Calu3 (cell line): ENCODE results near the gene MAP3K15. TPM values are rescaled to one million over a fixed set of nuclear protein-coding genes. Genes with fewer than 3 reads are reported as not detected.
"Not testable (repeated sequence)": the region's sequence is repeated elsewhere in the genome, so short reads cannot be mapped to it uniquely, and the experiment has no call there.

Experiments used
- BruUV-seq: library from RNA; stranded (reverse); fragments of 400-500 nt; replicated peaks from 2 replicates; lab custom pipeline; 2021; lab: Mats Ljungman, UMichigan
- CTCF ChIA-PET: fragments of 300-600 bp; sonication (Branson Sonifier 250); formaldehyde crosslinking; loops from one replicate; lab custom pipeline; 2022; ENCODE audit warnings: antibody characterized with exemption; lab: Charles Lee
- DNase-seq: peaks from one replicate; pipeline ENCODE4 v3.0.0; 2022
- H3K27ac Mint-ChIP-seq: one replicate; pipeline ENCODE4 v1.8.0; 2022; ENCODE audit warnings: mixed read lengths; ENCODE audit not compliant: unreplicated experiment
- H3K27me3 Mint-ChIP-seq: one replicate; pipeline ENCODE4 v1.8.0; 2022; ENCODE audit warnings: mixed read lengths; ENCODE audit not compliant: unreplicated experiment
- H3K36me3 Mint-ChIP-seq: one replicate; pipeline ENCODE4 v1.8.0; 2022; ENCODE audit warnings: mild to moderate bottlenecking, moderate library complexity, mixed read lengths; ENCODE audit not compliant: insufficient read depth, unreplicated experiment
- H3K4me1 Mint-ChIP-seq: one replicate; pipeline ENCODE4 v1.8.0; 2022; ENCODE audit warnings: mild to moderate bottlenecking, low read depth, mixed read lengths; ENCODE audit not compliant: unreplicated experiment
- H3K4me3 Mint-ChIP-seq: one replicate; pipeline ENCODE4 v1.8.0; 2022; ENCODE audit warnings: mild to moderate bottlenecking, low read depth, moderate library complexity, mixed read lengths; ENCODE audit not compliant: unreplicated experiment
- H3K9me3 Mint-ChIP-seq: one replicate; pipeline ENCODE4 v1.8.0; 2022; ENCODE audit warnings: low read depth, mixed read lengths; ENCODE audit not compliant: unreplicated experiment
- CTCF ChIP-seq: fragments of 200-600 bp; IDR thresholded peaks from one replicate; pipeline ENCODE4 v1.8.0; 2022; ENCODE audit warnings: antibody characterized with exemption; ENCODE audit not compliant: unreplicated experiment
- intact Hi-C: fragments of 100-400 bp; cut with micrococcal nuclease; formaldehyde crosslinking; loops from one replicate; pipeline ENCODE4 v1.10.0; 2022; ENCODE audit not compliant: unreplicated experiment
- total RNA-seq: library from RNA; stranded (reverse); gene quantifications from 2 replicates; pipeline ENCODE4 v1.2.3, GENCODE V29; 2022

MAP3K15 gene
- total RNA-seq, 1 experiment from 2014 or later = 4.8 TPM

- Mint-ChIP-seq H3K4me3 (peak overlapping the region; percentile 80), H3K36me3 (peaks cover 9% of the 10 kb centered on the region), H3K9me3 (no peaks in the 10 kb centered on the region), H3K27ac (no peak overlapping the region), H3K4me1 (no peaks in the 10 kb centered on the region), H3K27me3 (peaks cover 21% of the 10 kb centered on the region)
- peak; percentile 54 for TF ChIP-seq CTCF
- CTCF ChIA-PET = interaction anchor here (1.8 kb wide), 1 partner anchor 133 kb away, joined by 8 read pairs; no protein-coding TSS in a partner anchor
- DNase-seq = no peak
- intact Hi-C loops = loop anchor here (5.0 kb wide), 1 partner anchor 133 kb away; no protein-coding TSS in a partner anchor
- BruUV-seq = no TSS peak
These were observed 352 bp upstream of the MAP3K15 start for GRCh38 chrX:19515615-19516105.

GRCh38 chrX:19513383-19513782 lies 1.9 kb downstream of the MAP3K15 start:
- CTCF ChIA-PET = interaction anchor here (1.3 kb wide), 1 partner anchor 141 kb away, joined by 3 read pairs; no protein-coding TSS in a partner anchor
- no peak for TF ChIP-seq CTCF
- intact Hi-C loops = no loop called here
- Mint-ChIP-seq H3K4me1 (no peaks in the 10 kb centered on the region), H3K9me3 (peaks cover 3% of the 10 kb centered on the region), H3K4me3 (no peak overlapping the region), H3K36me3 (peaks cover 9% of the 10 kb centered on the region), H3K27ac (no peak overlapping the region), H3K27me3 (peaks cover 10% of the 10 kb centered on the region)
- no TSS peak for BruUV-seq
- DNase-seq = no peak

- H3K4me3 Mint-ChIP-seq = no peak overlapping the region
- H3K27ac Mint-ChIP-seq = no peak overlapping the region
- H3K36me3 Mint-ChIP-seq = peaks cover 9% of the 10 kb centered on the region
- intact Hi-C loops = no loop called here
- no peak for TF ChIP-seq CTCF
- no peak for DNase-seq
- H3K4me1 Mint-ChIP-seq = no peaks in the 10 kb centered on the region
- BruUV-seq = no TSS peak
- peaks cover 6% of the 10 kb centered on the region for H3K27me3 Mint-ChIP-seq
- peaks cover 3% of the 10 kb centered on the region for H3K9me3 Mint-ChIP-seq
- CTCF ChIA-PET = interaction anchor here (0.7 to 1.3 kb wide), 2 partner anchors 10 to 141 kb away, joined by 3 read pairs; no protein-coding TSS in a partner anchor
These were observed 2.3 kb downstream of the MAP3K15 start for GRCh38 chrX:19512961-19513360.

GRCh38 chrX:19512359-19512758 lies 2.9 kb downstream of the MAP3K15 start:
- no peaks in the 10 kb centered on the region for H3K4me1 Mint-ChIP-seq
- intact Hi-C loops = no loop called here
- H3K4me3 Mint-ChIP-seq = no peak overlapping the region
- CTCF ChIA-PET = interaction anchor here (0.7 kb wide), 1 partner anchor 11 kb away, joined by 3 read pairs; no protein-coding TSS in a partner anchor
- no peaks in the 10 kb centered on the region for H3K27me3 Mint-ChIP-seq
- H3K27ac Mint-ChIP-seq = no peak overlapping the region
- TF ChIP-seq CTCF = no peak
- H3K9me3 Mint-ChIP-seq = peaks cover 3% of the 10 kb centered on the region
- no peak for DNase-seq
- H3K36me3 Mint-ChIP-seq = peaks cover 9% of the 10 kb centered on the region
- no TSS peak for BruUV-seq

GRCh38 chrX:19511796-19512195 lies 3.5 kb downstream of the MAP3K15 start:
- H3K27ac Mint-ChIP-seq, intact Hi-C loops, H3K9me3 Mint-ChIP-seq, H3K36me3 Mint-ChIP-seq, DNase-seq, H3K4me1 Mint-ChIP-seq, CTCF ChIA-PET, H3K27me3 Mint-ChIP-seq, H3K4me3 Mint-ChIP-seq, BruUV-seq: not testable (repeated sequence)
